MM.1S (cell line): ENCODE results near the gene MYH7B.

Source experiments
- DNase-seq: peaks from one replicate; pipeline ENCODE4 v3.0.0-alpha.2; 2015
- H2AFZ ChIP-seq: fragments of 300-600 bp; sonication (generic); 2 replicates; pipeline ENCODE4 v1.6.0; 2016; ENCODE audit warnings: antibody characterized with exemption, low read length
- H3F3A ChIP-seq: fragments of 300-600 bp; sonication (generic); 2 replicates; pipeline ENCODE4 v1.6.1; 2016; ENCODE audit warnings: mild to moderate bottlenecking, antibody characterized with exemption, low read length, moderate library complexity, mixed read lengths; ENCODE audit not compliant: insufficient read depth
- H3K27ac ChIP-seq: fragments of 300-600 bp; sonication (generic); 2 replicates; pipeline ENCODE4 v1.5.1; 2016; ENCODE audit warnings: mild to moderate bottlenecking, low read length
- H3K27me3 ChIP-seq: fragments of 300-600 bp; sonication (generic); replicated peaks from 2 replicates; pipeline ENCODE4 v1.6.0; 2016; ENCODE audit warnings: low read length; ENCODE audit not compliant: insufficient read depth
- H3K36me3 ChIP-seq: fragments of 300-600 bp; sonication (generic); replicated peaks from 2 replicates; pipeline ENCODE4 v1.6.1; 2016; ENCODE audit warnings: mild to moderate bottlenecking, low read length, mixed read lengths; ENCODE audit not compliant: insufficient read depth
- H3K4me1 ChIP-seq: fragments of 300-600 bp; sonication (generic); 2 replicates; pipeline ENCODE4 v1.6.1; 2016; ENCODE audit warnings: low read length, mixed read lengths
- H3K4me2 ChIP-seq: fragments of 300-600 bp; sonication (generic); 2 replicates; pipeline ENCODE4 v1.6.0; 2016; ENCODE audit warnings: low read depth, low read length
- H3K4me3 ChIP-seq: fragments of 300-600 bp; sonication (generic); 2 replicates; pipeline ENCODE4 v1.5.1; 2016; ENCODE audit warnings: low read length, mixed read lengths
- H3K79me2 ChIP-seq: fragments of 300-600 bp; sonication (generic); 2 replicates; pipeline ENCODE4 v1.6.1; 2016; ENCODE audit warnings: mixed run types, low read length, mixed read lengths
- H3K9ac ChIP-seq: fragments of 300-600 bp; sonication (generic); 2 replicates; pipeline ENCODE4 v1.6.1; 2016; ENCODE audit warnings: low read length, mixed read lengths
- H3K9me2 ChIP-seq: fragments of 300-600 bp; sonication (generic); replicated peaks from 2 replicates; pipeline ENCODE4 v1.6.1; 2016; ENCODE audit warnings: mild to moderate bottlenecking, low read length, mixed read lengths; ENCODE audit not compliant: insufficient read depth
- H3K9me3 ChIP-seq: fragments of 300-600 bp; sonication (generic); replicated peaks from 2 replicates; pipeline ENCODE4 v1.6.1; 2016; ENCODE audit warnings: mild to moderate bottlenecking, low read length, mixed read lengths; ENCODE audit not compliant: insufficient read depth
- H4K20me1 ChIP-seq: fragments of 300-600 bp; sonication (generic); 2 replicates; pipeline ENCODE4 v1.6.1; 2016; ENCODE audit warnings: mild to moderate bottlenecking, low read length, moderate library complexity, mixed read lengths; ENCODE audit not compliant: insufficient read depth
- CTCF ChIP-seq: fragments of 300-600 bp; sonication (generic); IDR thresholded peaks from 2 replicates; pipeline ENCODE4 v1.5.1; 2016; ENCODE audit warnings: antibody characterized with exemption, low read length, mixed read lengths
- EZH2 ChIP-seq: fragments of 300-600 bp; sonication (generic); optimal IDR thresholded peaks from 2 replicates; pipeline ENCODE3; 2017; ENCODE audit warnings: low read depth, mild to moderate bottlenecking, antibody characterized with exemption, low read length, mixed read lengths
- EZH2phosphoT487 ChIP-seq: fragments of 300-600 bp; sonication (generic); IDR thresholded peaks from 2 replicates; pipeline ENCODE4 v1.6.1; 2018; ENCODE audit warnings: antibody characterized with exemption, low read length

MYH7B gene

GRCh38 chr20:34994509-34995131 is 39.0 kb downstream of the MYH7B start:
- Histone ChIP-seq H3K4me2 (no peak overlapping the region), H3K9me2 (no peaks in the 10 kb centered on the region), H3K79me2 (no peaks in the 10 kb centered on the region), H3K4me3 (no peak overlapping the region), H3K27ac (no peak overlapping the region), H4K20me1 (no peaks in the 10 kb centered on the region), H3K9ac (no peak overlapping the region), H3K36me3 (no peaks in the 10 kb centered on the region), H3K4me1 (no peaks in the 10 kb centered on the region), H2AFZ (no peak overlapping the region), H3K27me3 (no peaks in the 10 kb centered on the region), H3F3A (no peaks in the 10 kb centered on the region), H3K9me3 (no peaks in the 10 kb centered on the region)
- no peak for TF ChIP-seq EZH2phosphoT487
- TF ChIP-seq CTCF, result no peak
- no peak for DNase-seq

GRCh38 chr20:34995192-34995591 is 39.5 kb downstream of the MYH7B start:
- no peaks in the 10 kb centered on the region for H3K4me1 ChIP-seq

GRCh38 chr20:34995696-34996095 is 40.0 kb downstream of the MYH7B start:
- no peaks in the 10 kb centered on the region for H3K9me3 ChIP-seq
- TF ChIP-seq EZH2phosphoT487 (no peak), CTCF (no peak), EZH2 (no peak)
- H3K4me2 ChIP-seq, result no peak overlapping the region
- H3K27me3 ChIP-seq, result no peaks in the 10 kb centered on the region
- H3K9me2 ChIP-seq, result no peaks in the 10 kb centered on the region
- H3K36me3 ChIP-seq, result no peaks in the 10 kb centered on the region
- H3K9ac ChIP-seq, result no peak overlapping the region
- H3F3A ChIP-seq, result no peaks in the 10 kb centered on the region
- H2AFZ ChIP-seq, result no peak overlapping the region
- DNase-seq, result no peak
- H3K4me3 ChIP-seq, result no peak overlapping the region
- H3K4me1 ChIP-seq, result no peaks in the 10 kb centered on the region
- H3K79me2 ChIP-seq, result no peaks in the 10 kb centered on the region
- no peaks in the 10 kb centered on the region for H4K20me1 ChIP-seq
- no peak overlapping the region for H3K27ac ChIP-seq

More at GRCh38 chr20:34995192-34995591, 39.5 kb downstream of the MYH7B start:
- Histone ChIP-seq H3K9me2 (no peaks in the 10 kb centered on the region), H3K4me2 (no peak overlapping the region), H3K27ac (no peak overlapping the region), H3K27me3 (no peaks in the 10 kb centered on the region), H3K9me3 (no peaks in the 10 kb centered on the region), H3K79me2 (no peaks in the 10 kb centered on the region), H3K4me3 (no peak overlapping the region), H2AFZ (no peak overlapping the region), H4K20me1 (no peaks in the 10 kb centered on the region), H3K36me3 (no peaks in the 10 kb centered on the region), H3K9ac (no peak overlapping the region), H3F3A (no peaks in the 10 kb centered on the region)
- DNase-seq, result no peak
- TF ChIP-seq EZH2phosphoT487 (no peak), EZH2 (no peak), CTCF (no peak)
